Iris pigment epithelial cell (primary cell): ENCODE measurements around the gene COL24A1.
"Not testable (repeated sequence)": the region's sequence is repeated elsewhere in the genome, so short reads cannot be mapped to it uniquely, and the experiment has no call there.

Experiments used
- DNase-seq: peaks from one replicate; pipeline ENCODE4 v3.0.0-alpha.2; 2011; ENCODE audit warnings: low read depth

Gene COL24A1

DNA sequence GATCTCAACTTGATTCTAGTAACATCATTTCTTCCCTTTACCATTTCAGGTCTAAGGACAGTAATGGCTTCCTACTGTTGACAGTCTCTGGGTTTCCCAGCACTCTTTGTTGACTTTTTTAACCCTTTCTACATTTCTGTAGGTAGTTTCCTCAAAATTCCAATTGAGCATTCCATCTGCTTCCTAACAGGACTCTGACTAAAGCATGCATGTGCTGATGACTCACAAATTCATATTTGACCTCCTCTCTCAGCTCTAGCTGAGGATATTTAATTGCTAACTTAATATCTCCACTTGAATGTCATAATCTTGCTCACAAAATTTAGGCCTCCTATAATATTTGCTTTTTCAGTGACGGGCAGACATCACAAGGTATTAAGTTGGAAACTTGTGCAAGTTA lies 355.1 kb downstream of the COL24A1 start:
- peak; percentile 31 for DNase-seq

DNA sequence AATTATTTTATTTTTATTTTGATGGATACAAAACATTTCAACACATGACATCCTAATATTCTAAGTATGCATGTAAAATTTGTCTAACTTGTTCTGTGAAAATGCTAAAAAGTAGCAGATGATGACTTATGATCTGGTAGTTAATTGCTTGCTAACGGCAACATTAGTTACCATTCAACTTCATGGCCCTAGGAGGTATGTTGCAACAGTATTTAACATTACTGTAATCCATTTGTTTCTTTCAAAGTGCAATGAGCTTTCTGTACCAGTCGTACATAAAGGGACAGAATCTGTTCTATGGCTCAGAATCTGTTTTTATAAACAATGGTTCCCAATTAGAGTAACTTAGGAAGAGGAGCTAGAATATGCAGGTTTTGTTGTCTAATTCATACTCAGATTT lies 356.8 kb downstream of the COL24A1 start:
- no peak for DNase-seq

DNA sequence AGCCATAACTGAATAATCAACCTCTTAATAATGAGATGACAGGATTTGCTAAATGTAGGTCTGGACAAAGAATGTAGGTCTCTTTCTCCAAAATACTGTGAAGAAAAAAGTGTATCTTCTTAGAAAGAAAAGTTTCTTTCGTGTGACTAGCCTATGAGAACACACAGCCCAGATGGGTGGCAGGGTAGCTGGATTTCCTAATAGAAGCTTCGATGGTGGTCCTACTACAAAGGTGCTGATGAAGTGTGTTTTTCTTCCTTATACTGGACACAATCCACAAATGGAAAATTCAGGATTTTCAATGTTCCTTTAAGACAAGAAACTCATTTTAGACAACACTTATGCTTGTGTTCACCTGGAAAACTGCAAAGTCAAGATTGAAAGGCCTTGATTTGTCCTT lies 358.2 kb downstream of the COL24A1 start:
- DNase-seq = no peak

DNA sequence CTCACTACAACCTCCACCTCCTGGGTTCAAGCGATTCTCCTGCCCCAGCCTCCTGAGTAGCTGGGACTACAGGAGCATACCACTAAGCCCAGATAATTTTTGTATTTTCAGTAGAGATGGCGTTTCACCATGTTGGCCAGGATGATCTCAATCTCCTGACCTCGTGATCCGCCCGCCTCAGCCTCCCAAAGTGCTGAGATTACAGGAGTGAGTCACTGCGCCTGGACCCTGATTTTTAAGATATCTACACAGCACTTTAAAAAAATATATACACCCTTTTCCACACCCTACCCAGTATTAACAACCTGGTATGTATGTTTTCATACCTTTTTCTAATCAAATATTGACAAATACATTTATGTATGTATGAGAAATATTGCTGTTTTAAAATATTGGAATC lies 379.6 kb downstream of the COL24A1 start:
- not testable (repeated sequence) for DNase-seq

DNA sequence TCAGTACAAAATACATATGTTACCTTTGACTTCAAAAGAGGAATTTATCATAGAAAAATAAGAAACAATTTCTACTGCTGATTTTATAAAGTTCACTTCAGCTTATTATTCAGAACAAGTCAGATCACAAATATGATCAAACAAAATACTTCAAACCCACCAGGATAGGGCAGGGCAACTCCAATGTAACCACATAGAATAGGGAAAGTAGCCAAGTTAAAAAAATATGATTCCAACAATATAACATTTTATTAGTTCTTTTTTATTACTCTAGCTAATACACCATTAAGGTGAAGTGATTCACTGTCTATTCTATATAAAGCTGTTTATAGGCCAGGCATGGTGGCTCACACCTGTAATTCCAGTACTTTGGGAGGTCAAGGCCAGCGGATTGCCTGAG lies 393.8 kb downstream of the COL24A1 start:
- DNase-seq = no peak

DNA sequence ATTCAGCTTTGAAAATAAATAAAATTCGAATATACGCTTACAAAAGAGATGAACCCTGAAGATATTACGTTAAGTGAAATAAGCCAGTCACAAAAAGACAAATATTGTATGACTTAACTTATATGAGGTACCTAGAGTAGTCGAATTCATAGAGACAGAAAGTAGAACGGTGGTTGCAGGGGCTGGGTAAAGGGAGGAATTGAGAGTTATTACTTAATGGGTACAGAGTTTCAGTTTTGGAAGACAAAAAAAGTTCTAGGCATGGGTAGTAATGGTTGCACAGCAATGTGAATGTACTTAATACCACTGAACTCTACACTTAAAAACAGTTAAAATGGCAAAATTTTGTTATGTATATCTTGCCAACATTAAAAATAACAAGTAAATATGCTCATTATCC lies 399.7 kb downstream of the COL24A1 start:
- DNase-seq = no peak

DNA sequence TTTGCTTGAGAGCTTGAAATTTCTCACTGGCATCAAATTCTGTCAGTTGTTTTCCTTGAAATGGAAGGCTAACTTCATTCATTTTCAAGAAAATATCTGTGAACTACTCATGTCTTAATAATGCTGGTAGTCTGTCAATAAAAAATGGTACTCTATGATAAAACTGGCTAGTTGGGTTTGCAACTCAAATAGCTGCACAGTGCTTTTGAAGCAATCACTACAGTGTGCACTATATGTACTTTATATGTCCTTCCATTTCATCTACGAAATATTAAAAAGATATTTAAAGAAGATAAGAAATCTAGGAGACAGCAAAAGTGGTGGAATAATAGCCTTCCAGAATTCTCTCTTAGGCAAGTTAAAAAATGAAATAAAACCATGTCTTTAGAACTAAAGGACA lies 408.5 kb downstream of the COL24A1 start:
- DNase-seq = no peak

DNA sequence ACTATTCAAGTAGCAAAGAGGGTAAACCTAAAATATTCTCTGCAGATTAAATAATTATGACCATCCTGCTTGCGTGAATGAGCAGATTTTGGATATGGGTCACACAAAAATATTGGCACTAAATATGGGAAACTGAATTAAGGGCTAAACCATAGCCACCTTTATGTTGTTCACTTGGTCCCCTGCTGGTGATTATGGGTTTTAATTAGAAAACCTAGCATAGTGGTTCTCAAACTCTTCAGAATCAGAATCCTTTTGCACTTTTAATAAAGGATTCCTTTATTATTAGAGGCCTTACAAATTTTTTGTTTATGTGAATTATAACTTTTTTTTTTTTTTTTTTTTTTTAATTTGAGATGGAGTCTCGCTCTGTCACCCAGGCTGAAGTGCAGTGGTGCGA lies 409.8 kb downstream of the COL24A1 start:
- no peak for DNase-seq

DNA sequence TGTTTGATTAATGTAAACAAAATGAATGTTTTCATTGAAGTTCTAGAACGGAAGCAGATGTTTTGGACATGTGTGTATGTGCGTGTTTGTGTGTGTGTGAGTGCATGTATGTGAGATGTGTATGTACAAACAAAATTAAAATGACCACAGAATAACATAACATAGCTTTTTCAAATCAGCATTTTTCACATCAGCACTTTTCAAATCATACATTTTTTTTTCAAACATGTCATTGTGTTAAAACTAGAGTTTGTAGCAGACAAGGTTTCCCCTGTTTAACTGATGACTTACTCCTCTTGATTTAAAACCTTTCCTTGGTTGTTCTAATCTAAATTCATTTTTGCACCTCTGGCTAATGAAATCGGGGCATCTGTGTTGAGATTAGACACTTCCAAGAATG lies 412.8 kb downstream of the COL24A1 start:
- no peak for DNase-seq

DNA sequence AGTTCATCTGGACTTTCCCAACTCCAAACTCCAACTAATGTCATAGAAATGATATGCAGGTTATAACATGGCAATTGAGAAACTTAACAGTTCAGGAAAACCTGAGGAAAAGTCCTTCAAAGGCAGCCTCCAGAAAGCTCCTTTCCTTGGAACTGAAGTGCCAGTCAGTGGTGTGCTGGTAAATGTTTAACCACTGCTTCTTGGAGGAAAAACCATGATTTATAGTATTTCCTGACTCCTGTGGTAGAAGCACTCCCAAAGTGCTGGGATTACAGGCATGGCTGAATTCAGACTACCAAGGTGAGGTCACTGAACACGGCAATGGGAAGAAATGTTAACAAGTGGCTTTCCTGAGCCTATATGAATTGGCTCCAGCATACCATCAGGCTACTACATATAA lies 421.6 kb downstream of the COL24A1 start:
- DNase-seq = no peak

DNA sequence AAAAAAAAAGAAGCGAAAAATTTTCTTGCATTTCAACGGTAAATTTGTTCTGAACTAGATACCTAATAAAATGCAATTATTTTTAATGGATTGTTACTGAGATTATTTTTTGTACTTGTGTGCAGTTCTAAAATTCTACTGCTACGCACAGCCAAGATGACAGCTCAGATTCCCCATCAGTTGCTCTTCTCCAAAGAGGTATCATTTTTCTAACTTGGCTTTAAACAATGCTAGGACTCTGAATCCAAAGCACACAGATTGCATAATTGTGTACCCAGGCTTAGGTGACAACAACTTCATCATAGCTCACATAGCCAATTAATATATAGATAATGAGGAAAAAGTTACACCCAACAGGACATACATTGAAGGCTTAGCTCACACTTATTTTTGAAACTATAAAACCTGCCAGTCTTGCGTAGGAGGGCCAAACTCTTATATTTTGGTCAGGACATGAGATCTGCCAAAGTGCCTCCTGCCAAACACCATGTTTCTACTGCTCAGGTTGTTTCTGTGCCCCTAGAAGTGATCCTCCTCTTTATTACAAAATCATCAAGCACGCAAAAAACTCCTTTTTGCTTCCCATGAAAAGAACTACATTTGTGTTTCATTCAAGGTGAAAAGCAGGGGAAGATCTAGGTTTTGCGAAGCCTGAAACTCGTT lies 437.8 kb downstream of the COL24A1 start:
- no peak for DNase-seq

DNA sequence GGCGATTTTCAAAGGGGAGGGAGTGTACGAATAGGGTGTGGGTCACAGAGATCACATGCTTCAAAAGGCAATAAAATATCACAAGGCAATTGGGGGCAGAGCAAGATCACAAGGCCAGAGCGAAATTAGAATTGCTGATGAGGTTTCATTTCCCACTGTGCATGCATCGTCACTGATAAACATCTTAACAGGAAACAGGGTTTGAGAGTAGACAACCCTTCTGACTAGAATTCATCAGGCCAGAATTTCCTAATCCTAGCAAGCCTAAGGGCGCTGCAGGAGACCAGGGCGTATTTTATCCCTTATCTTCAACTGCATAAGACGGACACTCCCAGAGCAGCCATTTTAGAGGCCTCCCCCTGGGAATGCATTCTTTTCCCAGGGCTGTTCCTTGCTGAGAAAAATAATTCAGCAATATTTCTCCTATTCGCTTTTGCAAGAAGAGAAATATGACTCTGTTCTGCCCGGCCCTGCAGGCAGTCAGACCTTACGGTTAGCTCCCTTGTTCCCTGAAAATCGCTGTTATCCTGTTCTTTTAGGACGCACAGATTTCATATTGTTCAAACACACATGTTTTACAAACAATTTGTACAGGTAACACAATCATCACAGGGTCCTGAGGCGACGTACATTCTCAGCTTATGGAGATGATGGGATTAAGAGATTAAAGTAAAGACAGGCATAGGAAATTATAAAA lies 442.0 kb downstream of the COL24A1 start:
- DNase-seq = not testable (repeated sequence)

DNA sequence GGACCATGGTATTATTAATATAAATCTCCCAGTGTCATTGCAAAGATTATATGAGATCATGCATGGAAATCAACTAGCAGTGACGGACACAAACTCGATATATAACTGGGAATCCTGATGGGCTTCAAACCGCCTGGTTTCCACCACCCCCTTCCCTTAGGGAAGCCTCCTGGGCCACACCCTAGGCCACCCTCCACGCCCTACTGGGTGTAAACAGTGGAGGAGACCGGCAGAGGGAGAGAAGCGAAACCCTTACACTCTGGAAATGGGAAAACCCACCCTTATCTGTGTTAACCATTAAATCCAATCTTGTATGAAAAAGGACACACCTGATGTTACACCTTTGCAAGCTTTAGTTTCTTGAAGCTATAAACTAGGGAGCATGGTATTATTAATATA lies 447.7 kb downstream of the COL24A1 start:
- no peak for DNase-seq

DNA sequence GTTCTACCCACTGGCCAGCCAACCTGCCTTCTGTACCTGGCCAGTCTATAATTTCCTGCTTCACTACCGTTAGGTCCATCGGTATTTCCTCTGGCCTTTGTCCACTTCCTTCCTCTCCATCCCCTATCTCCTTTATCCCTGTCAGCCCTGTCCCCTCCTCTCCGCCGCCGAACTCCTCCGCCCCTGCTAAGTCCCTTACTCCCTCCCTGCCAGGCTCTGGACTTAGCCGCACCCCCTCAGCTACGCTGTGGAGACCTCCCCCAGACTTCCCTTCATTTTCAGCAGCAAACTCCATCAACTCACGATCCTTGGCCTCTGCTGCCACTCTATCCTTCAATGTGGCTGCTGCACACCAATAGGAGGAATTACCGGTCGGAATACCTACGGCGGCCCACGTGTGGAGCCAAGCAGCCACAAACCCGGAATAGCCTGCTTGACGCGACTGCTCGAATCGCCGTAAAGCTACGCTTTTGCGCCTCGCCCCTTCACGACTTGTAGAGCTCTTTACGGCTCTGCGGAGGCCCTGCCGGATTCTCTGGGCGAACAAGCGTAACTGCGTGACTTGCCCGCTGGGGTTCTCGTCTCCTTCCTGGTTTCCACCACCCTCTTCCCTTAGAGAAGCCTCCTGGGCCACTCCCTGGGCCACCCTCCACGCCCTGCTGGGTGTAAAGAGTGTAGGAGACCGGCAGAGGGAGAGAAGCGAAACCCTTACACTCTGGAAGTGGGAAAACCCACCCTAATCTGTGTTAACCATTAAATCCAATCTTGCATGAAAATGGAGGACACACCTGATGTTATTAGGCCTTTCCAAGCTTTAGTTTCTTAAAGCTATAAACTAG lies 448.4 kb downstream of the COL24A1 start, which contains the start of gene ZNHIT6:
Gene ZNHIT6, minus strand, starts transcription at position 444 of the 839 bp plus-strand sequence. Its CDS starts 149 bp downstream, at position 295.
- DNase-seq = peak; percentile 99

DNA sequence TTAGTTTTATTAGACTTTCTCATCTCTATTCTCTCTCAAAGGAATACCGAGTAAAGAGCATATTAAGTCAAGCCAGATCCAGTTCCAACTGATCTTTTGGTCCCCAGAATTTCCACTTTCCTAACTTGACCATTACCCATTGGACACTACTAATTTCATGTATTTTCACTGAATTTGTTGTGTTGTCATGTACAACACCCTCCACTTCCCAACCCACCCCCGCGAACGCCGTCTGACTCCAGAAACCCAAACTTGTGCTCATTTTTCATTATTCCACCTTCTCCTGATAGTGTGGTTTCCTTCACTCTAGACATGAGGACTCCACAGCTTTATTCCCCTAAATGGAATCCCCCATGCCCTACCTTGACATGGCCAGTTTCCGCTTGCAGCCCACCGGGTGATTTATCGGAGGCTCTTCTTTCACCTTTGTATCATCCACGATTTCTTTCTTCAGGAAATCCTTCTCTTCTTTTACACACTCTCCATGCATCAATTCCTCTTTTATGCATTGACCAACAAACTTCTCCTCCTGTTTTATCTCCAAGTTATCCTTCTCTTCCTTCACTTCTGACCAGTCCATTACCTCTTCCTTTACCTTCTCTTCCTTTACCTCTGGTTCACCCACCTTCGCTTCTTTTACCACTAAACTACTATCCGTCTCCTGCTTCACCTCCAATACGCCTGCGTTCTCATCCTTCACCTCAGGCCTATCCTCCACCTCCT lies 449.1 kb downstream of the COL24A1 start:
- DNase-seq = peak; percentile 17

DNA sequence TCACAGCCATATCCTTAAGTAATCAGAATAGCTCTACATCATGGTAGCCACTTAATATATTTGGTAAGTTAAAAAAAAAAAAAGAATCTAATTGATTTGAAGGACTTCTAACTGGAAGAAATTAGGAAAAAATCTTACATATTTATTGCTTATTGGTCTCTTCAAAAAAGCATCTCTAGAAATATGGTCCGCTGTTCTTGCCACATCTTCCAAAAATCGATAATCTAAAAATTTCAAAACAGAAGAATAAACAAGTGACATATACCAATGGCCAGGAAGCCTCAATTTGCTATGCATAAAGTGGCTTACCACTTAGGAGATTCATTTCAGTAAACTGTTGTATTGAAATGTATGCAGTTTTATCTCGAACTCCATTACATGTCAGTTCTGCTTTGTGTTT lies 450.6 kb downstream of the COL24A1 start:
- no peak for DNase-seq

DNA sequence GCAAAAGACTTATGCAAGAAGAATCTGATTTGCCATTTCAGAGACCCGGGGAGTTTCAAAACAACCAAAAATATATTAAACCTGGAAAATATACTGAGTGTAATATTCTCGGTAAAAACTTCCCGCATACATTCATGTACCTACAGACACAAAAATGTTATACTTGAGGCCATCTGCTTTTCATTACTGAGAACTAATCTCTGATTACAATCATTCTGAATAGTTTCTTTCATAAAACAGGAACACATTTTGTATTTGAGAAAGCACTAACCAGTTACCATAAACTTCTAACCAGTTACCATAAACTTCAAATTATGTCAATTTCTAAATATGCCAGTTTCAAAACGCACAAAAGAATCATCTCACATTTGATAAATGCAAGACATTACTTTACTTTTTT lies 456.1 kb downstream of the COL24A1 start:
- no peak for DNase-seq

DNA sequence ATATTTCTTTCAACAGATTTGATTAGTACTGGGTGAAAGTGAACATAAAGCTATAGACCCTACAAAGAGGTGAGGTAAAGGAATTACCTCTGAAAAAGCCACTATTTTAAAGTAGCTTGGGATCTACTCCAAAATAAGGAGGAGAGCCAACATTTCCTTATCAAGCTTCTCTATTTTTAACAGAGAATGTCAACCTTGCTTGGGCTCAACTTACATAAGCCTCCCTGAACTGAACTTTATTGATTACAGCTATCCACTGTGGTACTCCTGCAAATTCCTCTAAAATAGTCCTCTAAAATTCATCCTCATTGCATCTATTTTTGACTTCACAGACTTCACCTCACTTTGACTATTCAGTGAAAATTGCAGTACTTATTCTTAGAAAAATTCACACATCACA lies 458.7 kb downstream of the COL24A1 start:
- no peak for DNase-seq

DNA sequence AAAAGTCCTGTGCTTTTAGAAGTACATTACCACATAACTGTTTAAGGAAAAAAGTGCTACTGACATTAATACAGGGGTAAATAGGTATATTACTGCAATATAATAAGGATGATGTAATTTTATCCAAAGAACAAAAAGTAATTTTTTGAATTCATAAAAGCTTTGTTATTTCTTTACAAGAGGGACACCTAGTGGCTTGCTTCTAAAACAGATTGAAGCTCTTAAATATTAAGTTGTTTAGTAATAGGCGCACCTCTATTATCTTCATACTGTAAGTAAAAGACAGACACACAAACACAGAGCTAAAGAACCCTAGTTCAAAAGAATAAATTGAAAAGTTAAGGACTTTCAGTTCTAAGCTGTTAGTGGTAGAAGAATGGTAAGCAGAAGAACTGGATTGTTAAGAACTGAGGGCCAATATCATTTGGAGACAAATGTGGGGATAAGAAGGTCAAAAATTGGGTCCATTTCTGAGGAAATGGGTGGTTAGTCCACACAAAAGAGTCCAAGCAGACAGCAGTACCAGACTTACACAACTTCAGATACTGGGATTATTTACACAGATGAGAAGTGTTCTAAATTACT lies 463.8 kb downstream of the COL24A1 start:
- DNase-seq = peak; percentile 73

DNA sequence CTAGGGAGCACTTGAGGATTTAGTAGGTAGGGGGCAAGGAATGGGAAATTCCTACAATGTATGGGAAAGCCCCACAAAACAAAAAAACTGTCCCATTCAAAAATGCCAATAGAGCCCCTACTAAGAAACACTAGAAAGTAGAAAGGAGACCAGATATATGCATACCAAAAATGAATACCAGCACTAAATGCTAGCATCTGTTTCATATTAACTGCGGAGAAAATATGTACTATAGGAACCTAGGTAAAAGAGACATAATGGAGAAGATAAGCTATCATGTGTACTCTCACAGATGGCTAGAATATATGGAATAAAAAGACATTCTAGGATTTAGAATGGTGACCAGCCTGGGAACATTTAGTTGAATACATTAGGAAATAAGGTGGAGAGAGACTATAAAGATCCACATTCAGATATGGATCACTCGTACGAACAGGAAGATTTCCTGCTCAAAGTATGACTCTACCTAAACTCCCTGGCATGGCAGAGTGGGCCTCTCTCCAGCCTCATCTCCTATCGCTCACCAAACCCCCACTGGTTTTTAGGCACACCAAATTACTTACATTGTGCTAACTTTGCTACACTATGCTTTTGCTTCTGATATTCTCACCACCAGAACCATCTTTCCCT lies 466.7 kb downstream of the COL24A1 start:
- DNase-seq = no peak

DNA sequence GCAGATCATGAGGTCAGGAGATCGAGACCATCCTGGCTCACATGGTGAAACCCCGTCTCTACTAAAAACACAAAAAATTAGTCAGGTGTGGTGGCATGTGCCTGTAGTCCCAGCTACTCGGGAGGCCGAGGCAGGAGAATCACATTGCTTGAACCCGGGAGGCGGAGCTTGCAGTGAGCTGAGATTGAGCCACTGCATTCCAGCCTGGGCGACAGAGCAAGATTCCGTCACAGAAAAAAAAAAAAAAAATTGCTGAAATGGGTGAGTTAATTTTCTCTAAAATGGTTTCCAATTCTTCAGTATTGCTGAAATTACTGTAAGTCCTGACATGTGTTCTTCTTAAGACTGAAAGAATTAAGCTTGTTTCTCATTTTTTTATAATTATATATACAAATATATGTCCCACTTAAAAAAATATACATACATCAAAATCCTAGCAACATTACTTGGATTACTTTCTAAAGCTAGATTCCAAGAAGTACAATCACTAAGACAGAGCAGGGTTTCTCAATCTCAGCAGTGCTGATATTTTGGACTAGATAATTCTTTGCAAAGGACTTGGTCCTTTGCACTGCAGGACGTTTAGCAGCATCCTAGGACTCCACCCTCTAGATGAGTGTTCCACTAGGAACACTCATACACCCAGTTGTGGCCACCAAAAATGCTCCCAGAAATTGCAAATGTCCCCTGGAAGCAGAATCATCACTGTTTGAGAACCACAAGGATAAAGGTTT lies 473.1 kb downstream of the COL24A1 start:
- no peak for DNase-seq
